NCI-H345 treated with DMSO at 0.1 percent for 48 hours (cell line): ENCODE measurements around the gene TMTC2.
A peak's percentile ranks its signal among the peaks of the same experiment; 100 is the strongest.

ENCODE experiments used
- DNase-seq: peaks from one replicate; lab custom pipeline; 2025; ENCODE audit not compliant: unreplicated experiment; lab: John Stamatoyannopoulos, UW

The TMTC2 gene

DNA sequence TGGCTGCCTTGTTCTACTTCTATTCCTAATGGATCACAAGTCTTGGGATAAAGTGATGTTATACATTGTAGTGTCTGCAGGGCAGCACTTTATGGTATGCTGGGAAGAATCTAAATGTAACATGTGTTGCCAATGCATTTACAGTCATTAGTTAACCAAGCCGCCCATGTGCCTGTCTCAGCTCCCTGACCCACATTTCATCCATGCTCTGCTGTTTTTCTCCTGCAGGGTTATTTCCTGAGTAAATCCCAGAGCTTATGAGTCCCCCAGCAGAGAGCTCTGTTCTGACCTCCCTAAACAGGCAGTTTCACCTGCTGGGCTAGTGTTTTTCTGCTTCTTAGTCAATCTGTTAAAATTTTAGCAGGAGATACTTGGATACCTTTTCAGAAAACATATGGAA is 4.4 kb upstream of the TMTC2 start:
- DNase-seq: no peak

DNA sequence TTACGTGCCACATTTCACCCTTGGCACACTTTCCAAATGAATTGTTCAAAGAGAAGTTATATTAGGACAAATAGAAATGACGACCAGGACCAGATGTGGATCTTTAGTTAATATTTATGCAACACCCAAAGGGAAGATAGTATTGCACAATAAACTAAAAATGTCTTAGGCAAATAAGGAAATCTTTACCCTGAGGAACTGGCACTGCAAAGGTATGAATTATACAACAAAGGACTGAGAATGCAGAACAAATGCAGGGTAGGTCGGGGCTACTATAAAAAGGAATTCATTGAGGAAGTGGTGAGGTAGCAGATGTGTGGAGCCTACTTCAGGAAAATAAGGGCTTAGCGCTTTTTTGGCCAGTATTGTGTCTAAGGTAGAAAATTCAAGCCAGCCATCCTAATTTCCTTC is 3.9 kb upstream of the TMTC2 start:
- no peak for DNase-seq

DNA sequence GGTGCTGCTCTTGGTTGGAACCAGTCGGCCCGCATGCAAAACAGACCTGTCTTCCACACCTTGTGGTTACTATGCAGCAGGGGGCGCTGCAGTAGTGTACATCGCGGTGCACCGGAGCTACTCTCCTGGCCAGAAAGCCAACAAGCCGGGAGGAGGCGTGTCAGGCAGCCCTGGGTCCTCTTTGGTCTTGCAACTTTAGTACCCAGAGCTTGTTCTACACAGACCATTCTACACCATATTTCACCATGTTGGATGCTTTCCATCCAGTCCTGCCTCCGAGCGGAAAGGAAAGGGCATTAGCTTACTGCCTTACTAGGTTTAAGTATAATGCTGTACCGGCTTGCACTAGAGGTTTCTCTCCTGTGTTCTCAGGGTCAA is 927 bp upstream of the TMTC2 start:
- peak; percentile 95 for DNase-seq

DNA sequence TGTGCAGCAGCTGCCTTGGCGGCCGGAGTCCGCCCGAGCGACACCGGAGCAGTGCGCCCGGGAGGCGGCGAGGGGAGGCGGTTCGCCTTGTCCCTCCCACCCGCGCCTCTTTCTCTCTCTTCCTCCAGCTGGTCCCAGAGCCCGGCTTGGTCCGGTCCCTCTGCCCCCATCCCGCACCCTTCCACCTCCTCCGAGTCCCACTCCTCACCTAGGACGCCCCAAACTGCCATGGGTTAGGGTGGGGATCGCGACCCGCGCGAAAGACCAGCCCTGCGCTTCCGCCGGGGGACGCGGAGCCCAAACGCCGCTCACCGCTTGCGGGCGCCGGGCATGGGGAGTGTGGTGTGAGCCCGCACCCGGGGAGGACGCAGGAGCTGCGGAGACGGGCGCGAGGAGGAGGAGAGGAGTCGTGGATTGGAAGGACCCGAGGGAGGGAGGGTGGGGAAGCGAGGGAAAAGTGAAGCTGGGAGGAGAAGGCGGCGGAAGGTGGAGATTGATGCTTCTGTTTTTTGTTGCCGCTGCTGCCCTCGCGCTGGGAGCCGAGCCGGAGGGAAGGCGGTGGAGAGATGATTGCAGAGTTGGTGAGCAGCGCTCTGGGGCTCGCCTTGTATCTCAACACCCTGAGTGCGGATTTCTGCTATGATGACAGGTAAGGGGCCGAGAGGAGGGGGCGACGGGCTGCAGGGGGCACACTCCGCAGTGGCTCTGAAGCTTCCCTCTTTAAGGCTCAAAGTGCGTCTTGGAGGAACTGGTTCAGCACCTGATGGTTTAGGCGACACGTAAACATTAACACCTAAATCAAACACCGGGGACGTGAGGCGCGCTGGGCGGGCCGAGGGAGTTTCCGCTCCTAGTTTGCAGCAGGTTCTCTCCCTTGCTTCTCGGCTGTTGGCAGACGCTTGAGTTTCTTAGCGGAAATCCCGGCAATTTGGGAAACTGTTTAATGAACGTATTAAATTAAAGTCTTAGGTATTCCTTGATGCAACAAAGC is 610 bp downstream of the TMTC2 start:
- peak; percentile 71 for DNase-seq

DNA sequence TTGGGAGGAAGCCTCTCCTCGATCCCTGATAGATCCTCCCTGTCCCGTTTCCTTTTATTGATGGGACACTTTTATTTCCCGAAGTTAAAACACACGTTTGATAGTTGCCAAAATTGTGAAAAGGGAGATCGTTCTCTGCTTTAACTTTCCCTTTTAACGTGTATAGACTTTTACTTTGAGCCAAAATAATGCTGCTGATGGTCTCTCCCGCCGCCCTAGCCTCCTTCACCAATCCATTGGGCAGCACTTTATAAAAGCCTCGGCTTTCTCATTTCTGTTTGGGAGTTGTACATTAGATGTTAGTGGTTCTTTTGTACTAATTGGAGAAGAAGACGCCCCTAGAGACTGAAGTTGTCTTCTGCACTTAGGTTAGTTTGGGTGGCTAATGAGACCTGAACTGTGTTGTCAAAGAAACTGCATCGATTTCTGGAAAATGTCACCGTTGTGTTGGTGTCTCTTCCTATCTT is 1.4 kb downstream of the TMTC2 start:
- DNase-seq: peak; percentile 22

DNA sequence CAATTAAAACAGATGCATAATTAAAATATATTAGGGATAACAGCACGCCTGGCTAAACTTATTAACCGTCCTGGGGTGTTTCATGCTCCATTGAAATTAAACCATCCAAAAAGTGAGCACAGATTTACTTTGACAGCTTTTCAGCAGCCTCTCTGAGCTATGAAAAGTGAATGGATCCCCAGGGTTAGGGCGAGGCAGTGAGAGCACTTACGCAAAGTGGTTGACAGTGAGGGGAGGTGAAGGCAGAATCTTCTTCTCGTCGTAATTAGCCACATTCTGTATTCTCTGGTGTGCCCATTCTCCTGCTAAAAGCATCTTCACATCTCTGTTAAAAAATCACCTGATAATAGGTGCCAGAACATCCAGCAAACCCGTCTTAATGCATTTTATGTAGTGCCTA is 1.9 kb downstream of the TMTC2 start:
- DNase-seq: peak; percentile 51

DNA sequence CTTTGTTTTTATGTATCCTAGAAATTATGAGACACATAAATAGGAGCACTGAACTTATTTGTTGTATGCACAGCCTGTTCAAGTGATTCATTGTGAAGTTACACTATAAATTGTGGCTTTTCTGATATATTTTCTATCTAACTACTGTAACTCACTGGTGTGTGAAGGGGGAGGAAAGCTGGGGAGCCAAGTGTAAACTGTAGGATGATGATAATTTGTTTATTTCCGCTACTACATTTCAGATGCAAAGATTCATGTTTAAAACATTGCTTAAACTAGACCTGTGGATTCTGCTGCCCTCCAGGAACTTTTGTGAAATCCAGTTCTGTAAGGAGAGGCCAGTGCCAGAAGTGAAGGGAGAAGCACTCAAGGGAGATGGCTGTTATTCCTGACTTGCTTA is 3.3 kb downstream of the TMTC2 start:
- no peak for DNase-seq

DNA sequence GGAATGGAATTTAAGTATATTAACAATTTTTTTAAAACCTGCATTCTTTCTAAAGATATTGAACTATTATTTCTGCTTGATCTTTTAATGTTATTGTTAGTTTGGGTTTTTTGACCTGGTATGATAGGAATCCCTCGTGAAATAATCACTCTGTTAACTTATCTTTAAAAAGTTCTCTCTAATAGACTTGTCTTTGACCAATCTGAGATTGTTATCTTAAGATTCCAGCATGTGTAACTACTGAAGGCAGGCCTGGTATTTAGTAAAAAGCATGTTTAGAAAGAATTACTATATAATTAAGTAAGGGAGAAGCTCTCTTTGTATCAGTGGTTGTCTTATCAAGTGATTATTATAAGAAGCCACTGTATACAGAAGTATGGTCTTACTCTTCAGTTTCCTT is 4.8 kb downstream of the TMTC2 start:
- no peak for DNase-seq

DNA sequence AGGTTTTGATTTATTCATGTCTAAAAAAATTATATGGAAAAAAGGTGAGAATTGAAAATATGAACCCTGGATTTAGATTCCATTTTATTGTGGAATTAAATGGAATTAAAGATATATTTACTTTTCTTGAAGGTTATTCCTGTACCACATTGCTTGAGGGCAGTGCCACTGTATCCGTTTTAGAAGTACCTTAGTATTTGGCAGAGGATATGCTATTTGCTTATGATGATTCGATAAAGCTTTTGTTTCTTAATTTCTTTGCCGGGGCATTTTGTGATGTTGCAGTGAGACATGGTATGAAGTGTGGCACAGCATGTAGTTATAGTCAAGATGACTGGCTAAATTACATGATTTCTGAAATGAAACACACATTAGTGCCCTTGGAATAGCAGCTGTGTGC is 7.6 kb downstream of the TMTC2 start:
- DNase-seq: no peak

DNA sequence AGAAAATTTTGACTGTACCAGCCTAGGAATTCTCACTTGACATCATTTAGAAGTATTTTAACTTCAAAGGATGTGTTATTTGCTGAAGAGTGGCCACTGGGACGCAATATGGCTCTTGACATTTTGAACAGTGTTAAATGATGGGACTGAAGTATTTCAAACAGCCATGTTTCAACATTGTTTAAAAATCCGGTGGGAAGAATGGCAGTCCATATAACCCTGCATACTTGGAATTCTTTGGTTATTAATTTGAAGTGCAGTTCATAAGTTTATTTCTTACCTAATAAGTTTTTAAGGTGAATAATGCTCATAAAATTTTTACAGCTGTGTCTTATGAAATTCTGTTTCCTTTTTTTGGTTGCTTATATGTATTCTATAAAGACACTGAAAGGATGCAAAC is 8.3 kb downstream of the TMTC2 start:
- DNase-seq: no peak

DNA sequence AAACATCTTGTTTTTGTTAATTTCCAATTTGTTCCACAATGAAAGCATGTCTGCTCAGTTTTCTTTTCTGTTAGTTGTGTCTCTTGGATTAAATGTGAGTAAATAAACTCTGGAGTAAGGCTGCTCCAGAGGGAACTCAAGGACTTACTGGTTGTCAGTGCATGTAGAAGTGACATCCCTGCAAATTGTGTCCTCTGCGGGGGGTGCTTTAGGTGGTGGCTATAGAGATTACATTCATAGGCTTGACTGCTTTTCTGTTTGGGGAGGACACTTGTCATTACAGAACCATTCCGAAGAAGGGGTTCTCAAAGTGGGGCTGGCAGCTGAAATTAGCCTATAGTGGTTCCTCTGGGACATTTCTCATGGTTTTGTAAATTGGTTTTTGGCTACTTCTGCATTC is 8.8 kb downstream of the TMTC2 start:
- no peak for DNase-seq

DNA sequence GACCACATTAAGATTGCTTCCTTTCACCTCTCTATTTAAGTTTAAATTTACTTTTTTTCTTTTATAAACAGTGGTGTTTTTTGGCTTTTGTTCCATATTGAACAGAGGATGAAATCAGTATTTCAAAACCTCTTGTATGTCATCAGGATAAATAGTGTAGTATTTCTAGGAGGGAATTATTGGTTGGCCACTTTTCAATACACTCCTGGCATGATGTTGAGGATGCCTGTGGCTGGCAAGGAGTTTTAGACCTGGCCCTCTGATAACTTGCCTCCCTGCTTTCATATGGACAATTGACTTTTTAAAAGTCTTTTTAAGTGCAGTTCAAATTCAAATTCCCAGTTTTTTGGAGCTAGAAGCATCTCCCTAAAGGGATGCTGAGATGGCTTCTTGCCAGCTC is 9.8 kb downstream of the TMTC2 start:
- DNase-seq: no peak

DNA sequence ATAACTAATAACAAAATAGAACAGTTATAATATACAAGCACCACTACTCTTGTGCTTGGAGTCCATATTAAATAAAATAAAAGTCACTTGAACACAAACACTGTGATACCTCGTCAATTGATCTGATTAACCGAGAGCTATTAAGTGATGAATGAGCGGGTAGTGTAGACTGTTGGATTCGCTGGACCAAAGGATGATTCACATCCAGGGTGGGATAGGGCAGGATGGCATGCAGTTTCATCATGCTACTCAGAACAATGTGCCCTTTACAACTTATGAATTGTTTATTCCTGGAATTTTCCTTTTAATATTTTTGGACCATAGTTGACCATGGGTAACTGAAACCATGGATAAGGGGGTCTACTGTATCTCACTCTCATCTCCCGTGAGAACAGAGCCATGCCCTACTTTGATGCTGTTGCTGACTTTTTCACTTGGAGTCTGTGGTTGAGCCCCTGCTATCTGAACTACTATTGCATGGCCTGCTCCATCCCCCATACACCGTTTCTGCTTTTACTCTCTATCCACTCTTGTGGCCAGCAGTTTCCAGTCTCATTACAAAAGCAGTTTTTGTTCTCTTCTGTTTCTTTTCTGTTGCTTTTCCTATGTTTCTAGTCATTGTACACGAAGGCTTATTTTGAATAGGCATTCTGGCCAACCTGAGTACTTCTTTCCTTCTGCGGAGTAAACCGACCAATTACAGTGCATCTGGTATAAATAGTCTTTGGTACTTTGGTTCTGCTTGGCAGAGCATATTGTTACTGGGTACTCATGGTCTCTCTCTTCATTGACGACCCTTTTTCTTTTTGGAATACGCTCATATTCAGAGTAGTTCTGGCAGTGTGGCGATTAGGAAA is 12.2 kb downstream of the TMTC2 start:
- DNase-seq: no peak

DNA sequence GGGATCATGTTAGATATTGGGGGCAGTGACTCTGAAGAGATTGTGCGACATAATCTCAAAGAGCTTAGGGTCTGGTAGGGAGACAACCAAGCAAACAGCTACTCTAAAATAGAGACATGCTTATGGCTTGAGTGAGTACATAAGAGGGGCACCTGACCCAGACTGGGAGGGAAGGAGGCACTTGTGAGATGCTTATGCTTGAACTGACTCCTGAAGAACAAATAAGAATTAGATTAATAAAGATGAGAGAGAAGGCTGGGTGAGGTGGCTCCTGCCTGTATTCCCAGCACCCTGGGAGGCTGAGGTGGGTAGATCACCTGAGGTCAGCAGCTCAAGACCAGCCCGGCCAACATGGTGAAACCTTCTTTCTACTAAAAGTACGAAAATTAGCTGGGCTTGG is 19.1 kb downstream of the TMTC2 start:
- DNase-seq: no peak

DNA sequence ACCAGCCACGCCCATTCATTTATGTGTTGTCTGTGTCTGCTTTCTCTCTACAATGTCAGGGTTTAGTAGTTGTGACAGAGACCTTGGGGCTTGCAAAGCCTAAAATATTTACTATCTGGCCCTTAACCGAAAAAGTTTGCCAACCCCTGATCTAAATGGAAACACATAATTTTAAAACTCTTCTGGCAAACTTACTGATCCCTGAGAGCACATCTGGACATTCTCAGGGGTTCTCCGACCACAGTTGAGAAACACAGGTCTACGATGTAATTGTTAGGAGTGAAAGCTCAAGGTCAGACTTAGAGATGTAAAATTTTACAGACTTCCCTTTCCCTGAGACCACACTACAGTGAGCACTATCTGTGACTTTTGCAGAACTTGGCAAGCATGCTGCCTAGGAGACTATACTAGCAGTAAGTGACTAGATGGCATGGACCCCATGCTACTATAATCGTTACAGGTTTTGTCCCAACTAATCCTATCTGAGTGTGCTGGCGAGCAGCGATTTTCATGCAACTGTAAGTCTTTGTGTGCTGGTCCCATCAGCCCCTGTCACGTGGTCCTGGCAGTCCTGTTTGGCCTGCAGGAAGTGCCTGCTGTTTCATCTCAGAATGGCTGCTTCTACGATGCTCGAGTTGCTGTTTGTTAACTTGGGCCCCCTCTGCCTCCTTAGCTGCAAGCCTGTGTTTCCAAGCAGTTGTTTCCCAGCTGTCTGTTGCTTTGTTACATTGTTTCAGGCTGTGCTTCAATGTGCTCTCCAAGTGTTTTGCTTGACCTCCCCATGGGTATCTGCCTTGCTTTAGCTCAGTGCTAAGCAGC is 21.6 kb downstream of the TMTC2 start:
- no peak for DNase-seq

DNA sequence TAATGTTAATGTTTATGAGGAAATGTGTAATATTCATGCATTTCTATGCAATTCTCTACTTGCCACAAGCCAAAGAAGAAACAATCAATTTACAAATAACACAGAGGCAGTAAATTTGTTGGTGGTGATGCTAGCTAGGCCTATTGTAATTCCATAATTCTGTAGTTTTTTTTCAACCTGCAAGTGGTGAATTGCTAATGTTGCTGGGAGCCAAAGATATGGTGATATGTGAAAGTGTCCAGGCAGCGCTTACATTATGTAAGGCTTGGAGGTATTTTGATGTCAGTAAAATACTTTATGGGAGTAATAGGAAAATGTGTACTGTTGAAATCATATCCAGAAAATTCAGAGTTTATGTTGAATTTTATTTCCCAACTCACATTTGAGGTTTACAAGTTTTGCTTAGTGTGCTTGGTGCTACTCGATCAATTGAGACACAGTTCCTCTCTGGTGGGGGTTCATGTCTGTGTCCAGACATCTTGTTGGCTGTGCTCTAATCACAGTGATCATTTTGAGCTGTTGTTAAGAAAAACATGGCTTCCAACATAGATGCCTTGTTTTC is 23.2 kb downstream of the TMTC2 start:
- no peak for DNase-seq

DNA sequence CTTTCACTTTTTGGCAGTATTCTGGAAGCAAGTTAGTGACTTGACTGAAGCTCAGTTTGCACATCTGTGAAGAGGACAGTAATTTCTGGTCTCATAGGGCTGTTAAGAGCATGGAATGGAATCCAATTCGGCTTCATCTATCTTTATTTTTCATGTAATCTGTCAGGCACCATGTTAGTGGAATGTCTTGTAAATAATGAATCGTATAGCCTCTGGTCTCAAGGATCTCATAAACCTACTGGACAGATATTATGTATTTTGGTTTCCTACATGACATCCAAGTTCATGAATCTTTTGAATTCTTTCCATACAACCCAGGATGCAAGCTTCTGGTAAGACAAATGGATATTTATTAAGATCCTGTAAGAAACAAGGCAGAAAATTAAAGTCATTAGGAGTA is 24.0 kb downstream of the TMTC2 start:
- no peak for DNase-seq

DNA sequence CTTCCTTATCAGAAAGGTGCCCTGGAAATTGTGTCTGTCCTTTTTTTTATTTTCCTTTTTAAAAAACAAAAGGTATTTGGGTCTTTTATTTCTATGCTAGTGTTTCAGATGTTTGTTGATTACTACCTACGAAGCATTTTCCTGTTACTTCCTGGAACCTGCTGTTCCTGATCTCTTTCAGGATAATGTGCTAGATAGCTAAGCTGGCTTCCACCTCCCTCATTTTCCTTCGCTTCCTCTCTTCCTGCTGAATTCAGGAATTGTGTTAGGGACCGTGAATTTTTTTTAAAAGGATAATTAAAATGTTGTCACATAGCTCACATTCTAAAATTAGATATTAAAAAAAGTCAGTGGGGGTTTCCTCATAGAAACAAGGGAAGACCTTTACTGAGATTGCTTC is 27.7 kb downstream of the TMTC2 start:
- no peak for DNase-seq

DNA sequence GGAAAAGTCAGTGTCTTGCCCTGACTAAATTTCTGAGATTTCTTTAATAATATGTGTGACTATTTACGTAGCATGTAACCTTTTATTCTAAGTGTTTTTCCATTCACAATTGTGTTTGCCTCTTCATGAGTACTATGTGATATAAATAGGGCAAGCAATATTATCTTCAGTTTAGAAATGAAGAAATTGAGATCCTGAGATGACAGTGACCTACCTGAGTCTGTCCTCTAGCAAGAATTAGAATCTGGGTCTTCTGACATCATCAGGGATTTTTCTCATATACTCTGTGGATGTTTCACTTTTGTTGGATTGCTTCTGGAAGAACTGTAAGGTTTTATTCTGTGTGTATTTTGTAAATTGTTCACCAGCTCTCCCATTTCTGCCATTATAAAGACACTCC is 35.0 kb downstream of the TMTC2 start:
- no peak for DNase-seq

DNA sequence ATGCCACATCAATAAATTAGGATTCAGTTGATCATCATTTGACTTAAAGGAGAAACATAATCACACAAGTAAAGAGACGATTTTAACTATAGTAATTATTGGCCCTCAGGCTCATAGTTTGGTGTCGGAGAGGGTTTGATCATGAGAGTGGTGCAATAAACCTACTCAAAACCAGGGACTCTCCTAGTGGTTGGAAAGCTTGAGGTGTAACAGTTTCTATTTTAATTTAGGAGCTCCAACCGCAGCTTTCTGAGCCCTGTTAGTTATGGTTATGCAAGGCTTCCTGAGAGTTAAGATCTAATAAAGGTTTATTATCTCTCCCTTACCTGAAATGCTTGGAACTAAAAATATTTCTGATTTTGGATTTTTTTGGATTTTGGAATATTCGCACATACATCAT is 36.4 kb downstream of the TMTC2 start:
- DNase-seq: no peak

DNA sequence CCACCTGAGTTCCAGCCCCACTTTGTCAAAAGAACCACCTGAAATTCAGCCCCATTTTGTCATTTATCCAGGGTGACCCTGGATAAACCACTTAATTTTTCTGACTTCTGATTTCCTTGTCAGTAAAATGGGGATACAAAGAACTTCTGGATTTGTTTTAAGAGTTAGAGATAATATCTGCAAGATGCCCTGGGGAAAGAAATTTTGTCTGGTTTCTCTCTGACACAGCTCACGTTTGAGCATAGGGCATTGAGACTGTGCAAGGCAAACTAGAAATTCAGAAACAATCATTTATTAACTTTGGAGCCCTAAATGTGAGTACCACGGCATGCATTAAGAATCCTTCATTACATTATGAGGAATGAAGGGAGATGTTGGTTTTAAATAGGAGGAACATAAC is 37.2 kb downstream of the TMTC2 start:
- no peak for DNase-seq
